Endothelial cell of umbilical vein (primary cell): ENCODE data around the gene NLRP6. TPM values are rescaled to one million over a fixed set of nuclear protein-coding genes. Genes with fewer than 3 reads are reported as not detected.

Source experiments
- BruUV-seq: library from RNA; stranded (reverse); fragments of 400-500 nt; replicated peaks from 2 replicates; lab custom pipeline; 2021; lab: Mats Ljungman, UMichigan
- CTCF ChIA-PET: fragments of 300-600, 350-600 bp; sonication (Branson Sonifier 250); formaldehyde crosslinking; loops from one replicate; lab custom pipeline; 2021; ENCODE audit warnings: antibody characterized with exemption, inconsistent platforms; lab: Charles Lee
- POLR2A ChIA-PET: fragments of 300-600, 350-600 bp; sonication (Branson Sonifier 250); formaldehyde crosslinking; loops from one replicate; lab custom pipeline; 2021; ENCODE audit warnings: antibody characterized with exemption, inconsistent platforms; lab: Charles Lee
- DNase-seq: peaks from one replicate; pipeline ENCODE4 v3.0.0-alpha.2; 2011; ENCODE audit warnings: low read depth, low spot score
- FAIRE-seq: peaks from 2 replicates; lab custom pipeline; 2011; peaks lifted over from hg19 to GRCh38; lab: Jason Lieb, UNC
- H2AFZ ChIP-seq: 2 replicates; pipeline ENCODE4 v1.6.0; 2012; ENCODE audit warnings: low read depth, low read length, control low read depth, inconsistent platforms
- H3K27ac ChIP-seq: 2 replicates; pipeline ENCODE4 v1.5.1; 2011; ENCODE audit warnings: low read depth, mild to moderate bottlenecking, control low read depth, low read length, moderate library complexity; ENCODE audit not compliant: insufficient read depth
- H3K27me3 ChIP-seq, 2 experiments: 2 replicates each; pipeline versions ENCODE4 v1.6.0 to v1.6.1; 2011; ENCODE audit warnings: low read length in 2 of 2, mixed read lengths in 1 of 2; ENCODE audit not compliant: control insufficient read depth in 2 of 2, insufficient read depth in 2 of 2
- H3K36me3 ChIP-seq, 2 experiments: 2 replicates in 1 of 2; 3 replicates in 1 of 2; pipeline ENCODE4 v1.5.1; 2011; ENCODE audit warnings: low read length in 2 of 2, mild to moderate bottlenecking in 1 of 2, moderate library complexity in 1 of 2; ENCODE audit not compliant: control insufficient read depth in 2 of 2, insufficient read depth in 2 of 2; ENCODE audit errors: extremely low read depth in 1 of 2
- H3K4me1 ChIP-seq: 3 replicates; pipeline ENCODE4 v1.5.1; 2011; ENCODE audit warnings: mild to moderate bottlenecking, low read length; ENCODE audit not compliant: control insufficient read depth, insufficient read depth; ENCODE audit errors: extremely low read depth
- H3K4me2 ChIP-seq: 2 replicates; pipeline ENCODE4 v1.6.1; 2011; ENCODE audit warnings: low read length, control low read depth, mixed read lengths; ENCODE audit not compliant: insufficient read depth
- H3K4me3 ChIP-seq, 3 experiments: fragments of 200-600 bp in 1 of 3; sonication (generic), shearing (Covaris generic) in 1 of 3; replicated peaks in 1 of 3; 2 replicates each; pipeline ENCODE4 v1.5.1; 2011 to 2016; ENCODE audit warnings: control low read depth in 3 of 3, low read length in 3 of 3, mild to moderate bottlenecking in 2 of 3, inconsistent platforms in 1 of 3, low read depth in 1 of 3, moderate library complexity in 1 of 3; ENCODE audit not compliant: insufficient read depth in 1 of 3
- H3K79me2 ChIP-seq: 2 replicates; pipeline ENCODE4 v1.6.0; 2012; ENCODE audit warnings: low read length, inconsistent platforms; ENCODE audit not compliant: control insufficient read depth, insufficient read depth
- H3K9ac ChIP-seq: replicated peaks from 2 replicates; pipeline ENCODE3; 2011; ENCODE audit warnings: low read length, control low read depth; ENCODE audit not compliant: insufficient read depth; ENCODE audit errors: extremely low read depth
- H3K9me1 ChIP-seq: replicated peaks from 3 replicates; pipeline ENCODE4 v1.6.0; 2011; ENCODE audit warnings: mild to moderate bottlenecking, low read length; ENCODE audit not compliant: control insufficient read depth, insufficient read depth; ENCODE audit errors: extremely low read depth
- H3K9me3 ChIP-seq: replicated peaks from 2 replicates; pipeline ENCODE4 v1.5.1; 2012; ENCODE audit warnings: low read length, inconsistent platforms; ENCODE audit not compliant: control insufficient read depth, insufficient read depth
- H4K20me1 ChIP-seq: replicated peaks from 2 replicates; pipeline ENCODE3; 2011; ENCODE audit warnings: mild to moderate bottlenecking, low read length; ENCODE audit not compliant: control insufficient read depth, insufficient read depth; ENCODE audit errors: extremely low read depth
- EZH2 ChIP-seq: IDR thresholded peaks from 2 replicates; pipeline ENCODE4 v1.6.1; 2012; ENCODE audit warnings: borderline replicate concordance, low read depth, mild to moderate bottlenecking, moderate library complexity, low read length, inconsistent platforms; ENCODE audit not compliant: severe bottlenecking
- JUN ChIP-seq: IDR thresholded peaks from 2 replicates; pipeline ENCODE4 v1.6.1; 2011; ENCODE audit warnings: borderline replicate concordance, low read depth; ENCODE audit not compliant: insufficient read length, insufficient read depth
- MAX ChIP-seq: IDR thresholded peaks from 2 replicates; pipeline ENCODE4 v1.6.1; 2011; ENCODE audit not compliant: insufficient read depth, insufficient read length
- POLR2AphosphoS5 ChIP-seq: IDR thresholded peaks from 2 replicates; pipeline ENCODE4 v1.6.1; 2012; ENCODE audit warnings: low read depth, mild to moderate bottlenecking, control low read depth, low read length, moderate library complexity; ENCODE audit not compliant: insufficient read depth
- dilution Hi-C: fragments of 300-500 bp; cut with MboI; formaldehyde crosslinking; loops from one replicate; pipeline ENCODE4 v1.15.0; 2019; ENCODE audit warnings: low sequenced_read_pairs; ENCODE audit not compliant: extremely low pct_ligation_motif_present
- intact Hi-C: fragments of 100-400 bp; cut with micrococcal nuclease; formaldehyde crosslinking; loops from one replicate; pipeline ENCODE4 v1.10.0; 2022
- polyA plus RNA-seq, 4 experiments: library from polyadenylated mRNA; depleted of rRNA in 3 of 4; stranded (reverse) in 3 of 4; unstranded in 1 of 4; fragments of >200 nt; gene quantifications; 2 replicates each; pipeline versions ENCODE4 v1.2.1 to v1.2.3, GENCODE V29; 2011 to 2012; ENCODE audit warnings: missing spikeins in 1 of 4
- total RNA-seq: library from RNA; stranded (reverse); gene quantifications from 2 replicates; pipeline ENCODE4 v1.2.3, GENCODE V29; 2021

The NLRP6 gene
- total and polyA plus RNA-seq, 2 donors (not counting 3 experiments of a cell fraction or from before 2014, with no cell fraction given) = not detected

DNA sequence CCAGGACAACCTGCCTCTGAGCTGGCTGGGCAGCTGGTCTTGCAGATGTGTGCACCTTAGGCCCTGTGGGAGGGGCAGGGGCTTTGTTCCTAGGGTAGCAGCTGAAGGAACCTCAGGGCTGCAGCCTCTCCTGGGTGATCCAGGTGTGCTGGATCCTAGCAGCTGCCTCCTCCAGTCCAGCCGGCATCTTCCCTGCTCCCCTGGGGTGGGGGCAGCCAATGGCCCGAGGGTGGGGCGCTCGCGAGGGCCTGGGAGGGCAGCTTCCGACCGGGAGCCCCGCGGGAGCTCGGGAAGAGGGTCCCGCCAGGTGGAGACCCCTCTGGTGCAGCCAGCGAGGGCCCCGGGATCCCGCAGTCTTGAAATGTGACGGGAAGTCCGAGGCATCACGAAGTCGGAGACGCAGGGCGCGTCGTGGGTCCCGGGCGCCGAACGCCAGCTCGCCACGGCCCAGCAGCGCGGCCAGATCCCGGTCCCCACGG lies 37.3 kb downstream of the NLRP6 start:
- Histone ChIP-seq H3K4me2 (no peak overlapping the region), H2AFZ (no peak overlapping the region), H3K79me2 (peaks cover 11% of the 10 kb centered on the region), H3K36me3 (no peaks in the 10 kb centered on the region), H3K9me1 (no peaks in the 10 kb centered on the region), H3K27me3 (peaks cover 19 to 28% of the 10 kb centered on the region in 2 experiments), H3K9me3 (no peaks in the 10 kb centered on the region), H3K27ac (no peak overlapping the region), H3K4me3 (no peak overlapping the region), H3K9ac (no peak overlapping the region), H4K20me1 (no peaks in the 10 kb centered on the region), H3K4me1 (peaks cover 7% of the 10 kb centered on the region)
- ChIA-PET POLR2A (no interaction called here), CTCF (interaction anchor here (1.2 kb wide), 1 partner anchor 65 kb away, joined by 5 read pairs; no protein-coding TSS in a partner anchor)
- FAIRE-seq (no peak), DNase-seq (no peak)
- TF ChIP-seq POLR2AphosphoS5 (no peak), JUN (no peak)
- dilution Hi-C loops (no loop called here), intact Hi-C loops (no loop called here)
- no TSS peak for BruUV-seq

DNA sequence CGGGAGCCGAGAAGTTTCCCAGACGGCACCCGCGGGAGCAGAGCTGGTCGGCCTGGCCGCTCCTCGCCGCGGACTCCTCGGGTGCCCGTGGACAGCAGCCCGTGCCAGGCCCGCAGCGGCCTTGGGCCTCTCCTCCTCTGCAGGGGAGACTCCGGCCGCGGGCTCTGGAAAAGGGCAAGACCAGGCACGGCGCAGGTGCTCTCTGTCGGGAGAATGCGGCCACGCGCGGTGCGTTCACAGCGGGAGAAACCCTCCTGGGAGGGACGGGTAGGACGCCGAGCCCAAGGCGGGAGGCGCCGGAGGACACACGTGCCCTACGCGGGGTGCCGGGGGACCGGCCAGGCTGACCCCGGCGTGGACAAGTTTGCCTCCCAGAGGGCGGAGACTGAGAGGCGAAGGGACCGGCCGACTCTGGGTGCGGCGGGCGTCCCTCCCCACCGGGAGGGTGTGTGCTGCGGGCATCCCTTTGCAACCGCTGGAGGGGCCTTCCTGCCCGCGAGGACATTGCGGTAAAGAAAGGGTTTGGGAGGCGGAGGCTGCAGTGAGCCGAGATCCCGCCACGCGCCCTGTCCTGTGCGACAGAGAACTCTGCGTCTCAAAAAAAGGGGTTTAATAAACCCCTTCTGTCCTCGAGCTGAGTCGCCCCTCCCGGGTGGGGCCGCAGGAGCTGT lies 38.0 kb downstream of the NLRP6 start:
- Histone ChIP-seq H3K4me3 (no peak overlapping the region), H4K20me1 (no peaks in the 10 kb centered on the region), H3K36me3 (no peaks in the 10 kb centered on the region), H3K27me3 (peaks cover 19 to 28% of the 10 kb centered on the region in 2 experiments), H3K4me1 (peaks cover 7% of the 10 kb centered on the region), H2AFZ (no peak overlapping the region), H3K9me3 (no peaks in the 10 kb centered on the region), H3K4me2 (no peak overlapping the region), H3K9ac (no peak overlapping the region), H3K27ac (no peak overlapping the region), H3K9me1 (no peaks in the 10 kb centered on the region), H3K79me2 (peaks cover 12% of the 10 kb centered on the region)
- intact Hi-C loops (no loop called here), dilution Hi-C loops (no loop called here)
- TF ChIP-seq MAX (no peak), EZH2 (peak; percentile 100)
- BruUV-seq = no TSS peak
- FAIRE-seq (no peak), DNase-seq (no peak)
- ChIA-PET POLR2A (no interaction called here), CTCF (interaction anchor here (1.2 to 2.2 kb wide), 4 partner anchors 8 to 81 kb away, joined by 4 to 11 read pairs (median 6); partner anchors contain the start of gene IFITM2)
